Left ventricle myocardium inferior (tissue), 1 donor: ENCODE data around the gene THUMPD2. TPM values are rescaled to one million over a fixed set of nuclear protein-coding genes. Genes with fewer than 3 reads are reported as not detected.

Experiments used
- DNase-seq: peaks from one replicate; pipeline ENCODE4 v3.0.0-alpha.2; 2020
- H3K27ac ChIP-seq: fragments of 200-600 bp; replicated peaks from 2 replicates; pipeline ENCODE4 v1.8.0; 2021
- H3K27me3 ChIP-seq: fragments of 200-600 bp; 2 replicates; pipeline ENCODE4 v1.8.0; 2021; ENCODE audit warnings: low read depth
- H3K36me3 ChIP-seq: fragments of 200-600 bp; 2 replicates; pipeline ENCODE4 v1.8.0; 2021
- H3K4me1 ChIP-seq: fragments of 200-600 bp; 2 replicates; pipeline ENCODE4 v1.8.0; 2021
- H3K4me3 ChIP-seq: fragments of 200-600 bp; 2 replicates; pipeline ENCODE4 v1.8.0; 2021; ENCODE audit warnings: mild to moderate bottlenecking, moderate library complexity
- H3K9me3 ChIP-seq: fragments of 200-600 bp; replicated peaks from 2 replicates; pipeline ENCODE4 v1.8.0; 2021
- intact Hi-C: fragments of 100-400 bp; cut with micrococcal nuclease; formaldehyde crosslinking; loops from one replicate; pipeline ENCODE4 v1.11.0; 2022
- total RNA-seq: library from RNA; stranded (reverse); fragmentation: NEBNext Ultra II Directional; extraction: Animal tissue kit (Norgen Biotek cat#: 25700); gene quantifications from one replicate; pipeline ENCODE4 v1.2.1, GENCODE V29; 2021
- TF ChIP-seq, protein P1 (sequence below): fragments of 200-600 bp; IDR thresholded peaks from 2 replicates; pipeline ENCODE4 v1.8.0; 2021; ENCODE audit warnings: antibody characterized with exemption, mild to moderate bottlenecking, borderline replicate concordance
- donor health status: DM: no; HTN: yes; CAD: no; lungs with severe emphysema.

Gene THUMPD2
- total RNA-seq, 1 donor from 2014 or later = 5.9 TPM

DNA sequence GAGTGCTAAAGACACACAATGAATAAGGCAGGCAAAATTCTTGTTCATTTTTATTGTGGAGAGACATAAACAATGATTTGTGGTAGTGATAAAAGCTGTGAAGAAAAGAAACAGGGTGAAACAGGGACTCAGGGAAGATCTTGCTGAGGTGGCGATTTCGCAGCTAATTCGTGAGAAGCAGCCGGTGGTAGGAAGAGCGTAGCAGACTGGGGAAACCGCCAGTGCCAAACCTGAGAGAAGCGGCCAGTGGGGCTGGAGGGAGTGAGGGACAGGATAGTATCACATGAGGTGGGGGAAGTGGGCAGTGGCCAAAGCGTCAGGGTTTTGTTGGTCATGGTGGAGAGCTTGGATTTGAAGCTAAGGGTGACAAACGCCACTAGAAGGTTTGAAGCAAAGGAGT, 71.1 kb downstream of the THUMPD2 start:
- no peak overlapping the region for H3K4me3 ChIP-seq
- DNase-seq = no peak
- no peaks in the 10 kb centered on the region for H3K27me3 ChIP-seq
- intact Hi-C loops = no loop called here
- H3K27ac ChIP-seq = no peak overlapping the region
- no peaks in the 10 kb centered on the region for H3K4me1 ChIP-seq
- peaks cover 2% of the 10 kb centered on the region for H3K9me3 ChIP-seq
- TF ChIP-seq, protein P1, sequence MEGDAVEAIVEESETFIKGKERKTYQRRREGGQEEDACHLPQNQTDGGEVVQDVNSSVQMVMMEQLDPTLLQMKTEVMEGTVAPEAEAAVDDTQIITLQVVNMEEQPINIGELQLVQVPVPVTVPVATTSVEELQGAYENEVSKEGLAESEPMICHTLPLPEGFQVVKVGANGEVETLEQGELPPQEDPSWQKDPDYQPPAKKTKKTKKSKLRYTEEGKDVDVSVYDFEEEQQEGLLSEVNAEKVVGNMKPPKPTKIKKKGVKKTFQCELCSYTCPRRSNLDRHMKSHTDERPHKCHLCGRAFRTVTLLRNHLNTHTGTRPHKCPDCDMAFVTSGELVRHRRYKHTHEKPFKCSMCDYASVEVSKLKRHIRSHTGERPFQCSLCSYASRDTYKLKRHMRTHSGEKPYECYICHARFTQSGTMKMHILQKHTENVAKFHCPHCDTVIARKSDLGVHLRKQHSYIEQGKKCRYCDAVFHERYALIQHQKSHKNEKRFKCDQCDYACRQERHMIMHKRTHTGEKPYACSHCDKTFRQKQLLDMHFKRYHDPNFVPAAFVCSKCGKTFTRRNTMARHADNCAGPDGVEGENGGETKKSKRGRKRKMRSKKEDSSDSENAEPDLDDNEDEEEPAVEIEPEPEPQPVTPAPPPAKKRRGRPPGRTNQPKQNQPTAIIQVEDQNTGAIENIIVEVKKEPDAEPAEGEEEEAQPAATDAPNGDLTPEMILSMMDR = no peak
- no peaks in the 10 kb centered on the region for H3K36me3 ChIP-seq

DNA sequence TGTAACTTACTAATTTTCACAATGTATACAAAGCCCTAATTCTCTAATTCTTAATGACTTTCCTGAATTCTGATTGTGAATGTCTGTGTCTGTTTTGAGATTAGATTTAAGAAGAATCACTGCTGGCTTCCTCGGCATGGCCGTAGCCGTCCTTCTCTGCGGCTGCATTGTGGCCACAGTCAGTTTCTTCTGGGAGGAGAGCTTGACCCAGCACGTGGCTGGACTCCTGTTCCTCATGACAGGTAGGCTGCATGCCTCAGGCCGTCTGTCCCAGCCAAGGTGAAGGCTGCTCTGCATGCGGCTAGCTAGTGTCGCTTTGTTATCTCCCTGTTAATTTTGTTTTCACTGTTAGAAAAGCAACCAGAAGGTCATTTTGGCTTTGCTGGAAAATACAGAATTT, 72.1 kb downstream of the THUMPD2 start:
- intact Hi-C loops = no loop called here
- peaks cover 13% of the 10 kb centered on the region for H3K9me3 ChIP-seq
- H3K36me3 ChIP-seq = no peaks in the 10 kb centered on the region
- no peak overlapping the region for H3K4me3 ChIP-seq
- TF ChIP-seq, protein P1 = no peak
- DNase-seq = no peak
- H3K4me1 ChIP-seq = no peaks in the 10 kb centered on the region
- H3K27ac ChIP-seq = no peak overlapping the region
- no peaks in the 10 kb centered on the region for H3K27me3 ChIP-seq

DNA sequence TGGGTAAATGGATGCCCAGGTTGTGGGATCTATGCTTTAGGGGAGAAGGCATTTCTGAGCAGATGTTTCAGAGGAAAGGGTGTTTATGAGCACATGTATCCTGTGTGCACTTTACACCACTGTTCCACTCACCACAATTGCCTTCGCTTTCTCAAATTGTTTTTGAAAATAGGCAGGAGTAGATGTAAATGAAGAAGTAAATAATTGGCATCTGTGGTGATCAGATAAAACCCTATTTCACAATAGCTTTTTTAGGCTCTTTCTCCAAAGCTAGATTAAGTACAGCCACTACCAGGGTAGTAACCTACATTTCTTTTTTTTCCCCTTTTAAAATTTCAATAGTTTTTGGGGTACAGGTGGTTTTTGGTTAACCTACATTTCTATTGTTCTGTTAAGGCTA, 72.7 kb downstream of the THUMPD2 start:
- Histone ChIP-seq H3K4me1 (no peaks in the 10 kb centered on the region), H3K27me3 (no peaks in the 10 kb centered on the region), H3K4me3 (no peak overlapping the region), H3K36me3 (no peaks in the 10 kb centered on the region), H3K9me3 (peaks cover 19% of the 10 kb centered on the region), H3K27ac (no peak overlapping the region)
- TF ChIP-seq, protein P1 = no peak
- intact Hi-C loops = no loop called here
- no peak for DNase-seq

DNA sequence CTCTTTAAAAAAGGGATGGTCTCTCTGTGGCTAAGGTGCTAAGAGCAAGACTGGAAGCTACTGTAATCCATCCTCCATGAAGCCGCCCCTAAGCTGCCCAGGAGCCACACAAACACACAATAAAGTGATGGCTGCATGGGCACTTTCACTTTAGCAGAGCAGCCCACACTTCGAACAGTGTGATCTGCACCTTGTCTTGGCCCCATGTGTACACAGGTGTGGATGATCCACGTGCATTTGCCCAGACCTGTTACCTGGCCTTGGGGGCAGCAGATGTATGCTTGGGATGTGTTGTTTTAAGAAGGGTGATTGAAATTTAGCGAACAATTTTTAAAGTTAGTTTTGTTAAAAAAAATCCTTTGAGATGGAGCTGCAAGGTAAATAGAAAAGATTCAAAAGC, 73.4 kb downstream of the THUMPD2 start:
- TF ChIP-seq, protein P1 = no peak
- no peak overlapping the region for H3K27ac ChIP-seq
- no peak for DNase-seq
- peaks cover 26% of the 10 kb centered on the region for H3K9me3 ChIP-seq
- H3K36me3 ChIP-seq = no peaks in the 10 kb centered on the region
- H3K4me1 ChIP-seq = no peaks in the 10 kb centered on the region
- H3K4me3 ChIP-seq = no peak overlapping the region
- H3K27me3 ChIP-seq = no peaks in the 10 kb centered on the region
- intact Hi-C loops = no loop called here

DNA sequence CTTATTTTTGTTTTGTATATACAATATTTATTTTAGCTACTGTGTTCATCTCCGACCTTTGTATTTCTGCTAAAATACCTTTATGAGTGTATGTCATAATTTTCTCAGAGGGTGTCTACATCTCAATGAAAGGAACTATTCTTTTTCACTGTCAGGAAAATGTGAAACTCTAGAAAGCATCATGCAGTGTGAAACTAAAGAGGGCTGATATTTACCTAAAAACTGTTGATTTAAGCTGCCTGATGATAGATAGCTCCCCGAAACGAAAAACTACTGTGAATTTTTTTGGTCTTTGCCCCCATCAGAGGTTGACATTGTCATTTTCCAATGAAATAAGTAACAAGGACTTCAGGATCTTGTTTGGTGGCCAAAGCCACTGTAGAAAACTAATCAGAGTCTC, 74.5 kb downstream of the THUMPD2 start:
- intact Hi-C loops = no loop called here

More for the DNA sequence above, 74.5 kb downstream of the THUMPD2 start:
- Histone ChIP-seq H3K4me3 (no peak overlapping the region), H3K27ac (no peak overlapping the region), H3K27me3 (no peaks in the 10 kb centered on the region), H3K36me3 (no peaks in the 10 kb centered on the region), H3K9me3 (peaks cover 37% of the 10 kb centered on the region), H3K4me1 (no peaks in the 10 kb centered on the region)
- DNase-seq = no peak
- TF ChIP-seq, protein P1 = no peak
